Stromal cell of bone marrow (primary cell): ENCODE data around the gene SF3A1.

Experiments used
- DNase-seq: peaks from one replicate; pipeline ENCODE4 v3.0.0-alpha.2; 2012; ENCODE audit warnings: low read depth

Gene SF3A1

DNA sequence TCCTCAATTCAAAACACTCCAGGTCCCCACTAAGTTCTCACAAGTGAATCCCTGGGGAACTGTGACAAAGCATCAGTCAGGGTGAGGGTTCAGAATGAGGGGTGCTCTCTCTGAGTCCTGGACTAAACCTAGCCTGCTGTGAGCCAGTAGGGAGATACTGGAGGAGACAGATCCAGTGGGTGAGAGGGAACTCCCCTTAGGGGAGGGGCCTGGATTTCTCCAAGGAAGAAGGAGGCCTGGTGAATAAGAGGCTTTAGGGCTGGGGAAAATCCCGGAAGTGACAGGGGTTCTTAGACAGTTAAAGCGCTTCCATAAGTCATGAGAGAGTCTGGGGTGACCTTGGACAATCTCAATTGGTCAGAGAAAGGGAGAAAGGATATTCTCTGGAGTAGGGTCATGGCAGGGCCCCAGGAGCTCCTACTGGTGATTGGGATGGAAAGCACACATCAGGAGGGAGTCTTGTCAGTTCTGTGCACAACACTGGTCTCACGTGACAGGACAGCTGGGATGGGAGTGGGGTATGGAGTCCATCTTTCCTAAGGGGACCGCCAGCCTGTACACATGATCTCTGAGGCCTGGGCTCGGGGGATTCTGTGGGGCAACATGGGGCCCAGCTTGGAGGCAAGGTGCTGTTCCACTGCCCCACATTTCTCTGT is 31.5 kb downstream of the SF3A1 start:
- peak; percentile 81 for DNase-seq

DNA sequence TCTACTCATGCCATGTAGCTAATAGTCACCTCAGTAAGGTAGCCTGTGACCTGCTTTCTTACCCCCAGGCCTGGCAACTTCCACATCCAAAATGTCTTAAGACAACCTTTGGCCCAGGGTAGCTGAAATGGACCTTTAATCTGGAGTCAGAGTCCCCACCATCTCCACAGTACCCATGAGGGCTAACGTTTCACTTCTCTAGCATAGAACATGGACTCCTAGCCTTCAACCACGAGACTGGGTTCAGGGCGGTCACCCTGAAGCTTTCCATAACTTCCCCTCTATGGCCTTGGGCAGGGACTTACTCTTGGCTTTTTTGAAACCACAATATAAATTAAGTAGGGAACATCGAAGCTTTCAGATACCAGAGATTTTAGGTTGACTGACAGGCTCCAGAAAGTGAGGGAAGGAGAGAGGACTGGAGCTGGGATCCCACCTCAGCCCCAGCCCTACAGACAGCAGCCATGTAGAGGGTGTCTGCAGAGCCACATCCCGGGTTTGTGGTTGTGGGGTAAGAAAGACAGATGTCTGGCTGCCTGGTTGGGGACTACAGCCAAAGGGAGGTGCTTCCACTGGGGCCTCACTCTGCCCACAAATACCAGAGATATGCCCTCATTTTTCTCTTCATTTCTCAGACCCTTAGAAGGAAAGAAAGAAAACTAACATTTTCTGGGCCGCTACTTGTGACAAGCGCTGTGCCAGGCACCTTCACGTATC is 32.5 kb downstream of the SF3A1 start:
- no peak for DNase-seq

DNA sequence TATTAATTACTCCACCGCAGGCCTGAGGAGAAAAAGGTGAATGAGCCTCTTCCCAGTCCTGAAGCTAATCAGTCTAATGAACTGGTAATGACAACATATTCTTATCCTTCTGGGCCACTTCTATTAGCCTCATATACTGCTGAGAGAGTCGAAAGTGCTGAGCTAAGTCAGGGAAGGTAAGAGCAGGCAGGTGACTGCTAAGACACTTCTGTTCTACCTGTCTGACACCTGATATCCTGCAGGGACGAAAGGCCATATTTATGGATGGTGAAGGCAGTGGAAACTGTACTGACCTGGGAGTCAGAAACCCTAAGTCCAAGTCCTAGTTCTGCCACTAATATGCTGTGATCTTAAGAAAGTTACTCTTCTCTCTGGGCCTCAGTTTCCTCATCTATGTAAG is 33.4 kb downstream of the SF3A1 start:
- no peak for DNase-seq

DNA sequence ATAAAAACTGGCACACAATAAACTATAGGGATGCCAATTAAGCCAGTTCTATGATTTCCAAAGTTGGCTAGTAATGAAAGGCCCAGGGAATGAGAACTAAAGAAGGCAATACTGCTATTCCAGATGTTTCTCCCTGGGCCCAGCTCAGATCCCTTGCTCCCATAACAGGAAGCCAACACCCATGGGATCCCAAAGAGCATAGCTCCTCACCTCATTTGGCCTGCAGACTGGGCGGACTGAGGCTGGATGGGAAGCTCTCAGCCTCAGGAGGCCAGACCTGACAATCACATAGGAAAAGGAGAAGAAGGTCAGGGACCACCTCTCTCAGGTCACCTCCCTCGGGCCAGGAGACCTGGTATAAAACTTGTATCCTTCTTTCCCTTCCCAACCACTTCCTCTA is 35.2 kb downstream of the SF3A1 start:
- no peak for DNase-seq

DNA sequence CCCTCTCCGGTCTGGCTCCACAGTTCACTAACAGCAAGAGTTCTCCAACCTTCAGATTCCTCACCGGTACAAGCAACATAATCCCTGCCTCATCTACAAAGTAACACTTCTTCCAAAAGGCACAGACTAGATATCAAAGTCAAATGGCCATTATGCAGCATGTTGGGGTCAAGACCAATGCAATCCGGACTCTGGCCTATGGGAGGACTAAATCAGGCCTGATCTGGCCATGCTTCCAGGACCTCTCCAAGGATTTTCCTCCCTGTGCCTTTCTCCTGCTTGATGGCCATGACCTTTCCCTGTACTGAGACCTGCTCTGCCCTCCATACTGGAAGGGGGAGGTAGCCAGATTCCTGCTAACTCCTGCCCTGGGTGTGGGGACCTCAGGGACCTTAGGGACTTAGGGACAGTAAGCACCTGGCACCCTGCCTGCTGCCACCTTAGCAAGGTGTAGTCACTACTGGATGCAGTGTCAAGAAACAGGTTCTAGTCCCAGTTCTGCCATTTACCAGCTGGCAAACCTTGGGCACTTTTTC is 36.6 kb downstream of the SF3A1 start:
- DNase-seq: no peak

DNA sequence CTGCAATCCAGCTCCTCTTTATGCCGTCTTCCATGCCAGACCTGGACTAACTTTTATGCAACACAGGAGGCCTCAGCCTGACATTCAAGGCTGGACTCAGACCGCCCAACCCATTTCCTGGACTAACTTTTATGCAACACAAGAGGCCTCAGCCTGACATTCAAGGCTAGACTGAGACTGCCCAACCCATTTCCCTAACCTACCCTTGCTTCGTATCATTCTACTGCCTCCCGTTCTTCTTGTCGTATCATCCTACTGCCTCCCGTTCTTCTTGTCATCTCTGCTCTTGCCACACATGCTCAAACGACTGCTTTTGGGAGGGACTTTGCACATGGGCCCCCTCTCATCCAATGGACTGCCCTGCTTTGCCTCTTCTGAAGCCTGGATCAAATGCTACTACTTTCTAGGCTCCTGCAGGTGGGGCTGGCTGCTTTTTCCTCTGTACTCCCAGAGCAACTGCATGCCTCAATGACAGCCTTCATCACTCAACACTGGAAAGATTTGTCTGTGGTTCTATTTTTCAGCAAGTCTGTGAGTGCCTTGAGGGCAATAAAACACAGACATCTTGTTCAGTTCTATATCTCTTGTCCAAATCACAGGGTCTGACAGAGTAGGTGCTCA is 37.8 kb downstream of the SF3A1 start:
- no peak for DNase-seq

DNA sequence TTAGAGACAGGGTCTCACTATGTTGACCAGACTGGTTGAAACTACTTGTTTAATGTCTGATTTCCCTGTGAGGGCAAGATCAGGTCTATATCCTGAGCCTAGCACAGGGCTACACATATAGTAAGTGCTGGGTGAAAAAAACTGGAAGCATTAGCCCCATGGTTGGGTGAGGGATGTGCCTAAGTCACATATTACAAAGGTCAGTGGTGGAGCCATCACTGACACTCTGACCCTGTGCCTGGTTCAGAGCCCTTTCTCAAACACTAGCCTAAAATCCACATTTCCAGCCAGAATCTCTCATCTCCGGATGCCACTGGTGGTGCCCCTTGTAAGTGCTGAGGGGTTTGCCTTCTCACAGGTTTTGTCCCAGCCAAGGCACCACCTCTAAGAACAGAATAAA is 38.9 kb downstream of the SF3A1 start:
- no peak for DNase-seq

DNA sequence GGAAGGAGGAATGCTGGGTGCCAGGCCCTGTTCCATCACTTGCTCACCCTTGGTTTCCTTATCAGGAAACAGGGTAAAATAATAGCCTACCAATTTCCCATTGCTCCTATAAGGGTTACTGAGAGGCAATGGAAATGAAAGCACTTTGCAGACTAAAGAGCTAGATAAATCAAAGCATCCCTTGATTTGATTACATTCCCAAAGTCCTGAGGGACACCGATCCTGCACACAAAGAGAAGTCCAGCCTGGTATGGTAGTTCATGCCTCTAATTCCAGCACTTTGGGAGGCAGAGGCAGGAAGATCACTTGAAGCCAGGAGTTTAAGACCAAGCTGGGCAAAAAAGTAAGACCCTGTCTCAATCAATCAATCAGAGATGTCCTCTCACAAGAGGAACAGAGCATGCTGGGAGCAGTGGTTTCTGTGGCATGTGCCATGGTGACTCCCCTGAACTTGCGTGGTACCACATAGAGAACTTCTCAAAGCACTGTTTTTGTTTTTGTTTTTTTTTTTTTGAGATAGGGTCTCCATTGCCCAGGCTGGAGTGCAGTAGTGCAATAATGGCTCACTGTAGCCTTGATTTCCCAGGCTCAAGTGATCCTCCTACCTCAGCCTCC is 40.6 kb downstream of the SF3A1 start:
- DNase-seq: no peak

DNA sequence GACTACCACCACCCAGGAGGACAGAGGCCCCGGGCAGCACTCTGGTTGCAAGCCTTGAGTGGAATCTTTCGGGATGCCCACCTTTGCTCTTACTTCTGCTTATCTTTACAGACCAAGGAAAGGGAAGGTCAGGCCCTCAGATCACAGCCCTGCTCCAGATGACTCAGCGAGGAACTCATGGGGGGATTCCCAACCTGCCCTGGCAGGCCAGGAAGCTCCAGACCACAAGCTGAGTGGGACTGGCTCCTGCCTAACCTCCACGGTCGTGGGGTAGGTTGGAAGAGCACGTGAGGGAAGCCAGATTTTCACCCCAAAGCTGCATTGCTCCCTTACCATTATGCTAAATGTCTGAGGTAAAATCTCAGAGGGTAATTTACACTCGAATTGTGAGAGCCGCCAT is 41.8 kb downstream of the SF3A1 start:
- DNase-seq: no peak

DNA sequence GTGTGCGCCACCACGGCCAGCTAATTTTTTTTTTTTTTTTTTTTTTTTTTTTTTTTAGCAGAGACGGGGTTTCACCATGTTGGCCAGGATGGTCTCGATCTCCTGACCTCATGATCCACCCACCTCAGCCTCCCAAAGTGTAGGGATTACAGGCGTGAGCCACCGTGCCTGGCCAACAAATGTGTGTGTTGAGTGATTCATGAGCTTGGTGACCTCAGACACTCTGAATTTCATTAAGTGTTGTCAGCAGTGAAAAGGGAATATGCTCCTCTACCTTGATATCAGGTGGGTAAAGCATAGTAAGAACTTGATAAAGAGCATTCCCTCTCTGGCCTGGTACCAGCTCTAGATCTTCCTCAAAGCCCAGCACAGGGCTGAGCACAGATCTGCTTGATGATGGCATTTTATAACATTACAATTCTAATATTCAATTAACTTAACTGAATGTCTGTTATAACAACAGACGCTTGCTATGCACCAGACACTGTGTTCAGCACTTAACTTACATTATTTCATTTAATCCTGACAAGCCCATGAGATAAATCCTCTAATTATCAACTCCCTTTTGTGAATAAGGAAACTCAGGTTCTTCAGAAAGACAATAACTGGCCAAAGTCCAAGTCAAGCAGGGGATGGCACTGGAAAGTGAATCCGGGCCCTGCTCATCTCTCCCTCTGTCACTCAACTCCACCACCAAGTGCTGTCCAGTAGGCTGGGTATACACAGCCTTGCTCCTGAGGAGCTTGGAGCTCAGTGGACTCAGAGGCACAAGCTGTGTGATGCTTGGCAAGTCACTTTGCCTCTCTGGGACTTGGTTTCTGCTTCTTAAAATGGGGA is 42.9 kb downstream of the SF3A1 start:
- no peak for DNase-seq

DNA sequence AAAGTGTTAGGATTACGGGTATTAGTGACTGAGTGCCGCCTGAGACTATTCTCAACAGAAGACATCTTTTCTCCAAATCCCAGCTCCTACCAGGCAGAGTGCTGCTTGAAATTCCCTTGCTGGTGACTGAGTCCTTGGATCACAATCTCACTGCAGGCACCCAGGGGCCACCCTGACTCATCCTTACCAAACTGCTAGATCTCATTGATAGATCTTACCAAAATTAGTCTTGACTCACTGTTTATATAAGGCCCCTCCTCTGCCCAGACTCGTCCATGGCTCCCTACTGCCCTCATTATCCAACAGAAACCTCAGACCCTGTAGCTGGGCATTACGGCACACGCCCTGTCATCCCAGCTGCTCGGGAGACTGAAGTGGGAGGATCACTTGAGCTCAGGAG is 44.6 kb downstream of the SF3A1 start:
- DNase-seq: peak; percentile 86

DNA sequence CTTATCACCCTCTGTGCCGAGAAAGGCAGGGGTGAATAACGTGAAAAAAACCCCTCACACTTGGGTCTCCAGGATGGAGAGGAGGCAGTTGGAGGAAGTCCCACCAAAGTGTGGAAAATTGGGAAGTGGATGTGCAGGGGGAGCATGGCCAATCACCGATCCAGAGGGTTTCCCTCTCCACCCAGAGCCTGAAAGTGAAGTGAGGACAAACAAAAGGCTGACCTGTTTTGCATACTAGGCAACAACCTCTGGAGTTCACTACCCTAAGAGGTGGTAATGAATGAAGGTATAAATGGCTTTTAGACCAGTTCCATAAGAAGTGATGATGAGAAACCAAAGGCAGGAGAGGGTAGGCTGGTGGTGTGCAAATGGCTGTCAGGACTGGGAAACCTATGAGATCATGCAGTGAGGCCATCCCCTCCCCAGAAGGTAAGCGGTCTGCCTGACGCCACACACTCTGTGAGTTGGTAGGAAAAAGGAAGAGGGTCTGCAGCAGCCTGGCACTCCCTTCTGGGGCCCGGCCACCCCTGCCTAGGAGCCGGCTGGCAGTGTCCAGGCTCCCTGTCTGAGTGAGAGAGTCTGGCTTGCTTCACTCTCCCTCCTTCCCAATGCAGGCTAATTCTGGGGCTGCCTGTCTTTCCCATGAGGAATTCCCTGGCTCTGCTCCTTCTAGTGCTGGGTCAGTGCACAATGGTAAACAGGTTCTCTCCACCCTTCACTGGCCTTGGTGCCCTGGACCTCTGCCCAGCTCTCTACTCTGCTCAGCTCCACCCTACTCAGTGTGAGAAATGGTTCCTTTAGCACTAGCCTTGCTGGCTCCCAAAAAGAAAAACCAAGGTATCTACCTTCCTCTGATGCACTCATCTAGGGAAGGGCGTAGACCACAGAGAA is 45.6 kb downstream of the SF3A1 start:
- DNase-seq: peak; percentile 76

DNA sequence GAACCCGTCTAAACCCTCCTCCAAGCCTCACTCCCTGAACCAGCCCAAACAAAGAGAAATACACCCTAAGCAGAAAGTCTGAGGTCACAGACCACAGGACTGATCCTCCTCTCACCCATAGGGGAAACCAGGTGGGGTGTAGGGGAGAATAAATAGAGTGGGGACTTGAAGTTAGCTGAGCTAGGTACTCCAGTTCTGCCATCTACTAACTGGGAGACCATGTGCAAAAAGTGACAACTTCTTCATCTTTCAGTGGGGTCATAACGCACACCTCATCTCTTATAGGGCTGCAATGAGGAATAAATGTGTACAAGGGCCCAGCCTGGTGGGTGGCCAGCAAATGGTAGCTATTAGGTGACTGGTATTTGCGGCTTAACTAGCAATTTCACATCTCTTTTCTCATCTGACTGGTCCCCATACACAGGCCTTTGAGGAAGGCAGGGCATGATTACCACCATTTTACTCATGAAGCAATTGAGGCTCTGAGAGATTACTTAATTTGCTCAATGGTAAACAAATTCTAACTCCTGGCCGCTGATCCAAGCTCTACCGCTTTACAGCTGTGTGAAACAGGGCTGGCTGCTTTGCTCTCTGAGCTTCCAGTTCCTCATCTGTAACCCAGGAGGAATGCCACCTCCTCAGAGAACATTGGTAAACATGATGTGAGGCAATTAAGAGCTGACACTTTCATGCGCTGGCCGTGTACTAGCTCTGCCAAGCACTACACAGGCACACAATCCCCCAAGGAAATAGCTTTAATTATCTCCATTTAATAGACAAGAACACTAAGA is 46.5 kb downstream of the SF3A1 start:
- DNase-seq: no peak

DNA sequence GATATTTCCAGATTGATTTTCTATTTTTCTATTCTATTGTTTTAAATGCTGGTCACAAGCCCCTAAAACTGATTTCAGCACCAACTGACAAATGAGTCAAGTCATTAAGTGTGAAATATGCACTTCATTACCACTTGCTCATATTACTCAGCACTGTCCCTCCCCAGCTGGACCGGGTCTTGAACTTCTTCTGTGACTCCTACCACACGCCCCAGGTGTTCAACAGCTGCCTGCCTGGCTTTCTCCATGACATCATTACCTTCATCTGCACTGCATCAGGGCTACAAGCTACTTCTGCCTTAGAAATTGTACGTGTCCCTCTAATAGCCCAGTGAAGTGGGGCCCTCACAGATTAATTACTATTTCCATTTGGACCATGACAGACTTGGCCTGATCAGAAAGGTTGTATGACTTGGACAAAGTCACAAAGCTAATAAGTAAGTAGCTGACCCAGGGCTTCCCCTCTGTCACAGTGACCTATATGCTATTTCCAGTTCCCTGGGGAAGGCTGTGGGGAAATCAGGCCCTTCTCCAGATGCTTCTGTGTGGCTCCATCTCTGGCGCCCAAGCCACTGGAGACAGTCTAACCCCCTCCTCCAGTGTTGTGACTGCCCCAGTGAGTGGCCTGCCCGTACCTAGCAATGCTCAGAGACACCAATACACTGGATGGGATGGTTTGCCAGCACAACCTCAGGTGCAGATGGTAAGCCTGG is 48.0 kb downstream of the SF3A1 start:
- no peak for DNase-seq

DNA sequence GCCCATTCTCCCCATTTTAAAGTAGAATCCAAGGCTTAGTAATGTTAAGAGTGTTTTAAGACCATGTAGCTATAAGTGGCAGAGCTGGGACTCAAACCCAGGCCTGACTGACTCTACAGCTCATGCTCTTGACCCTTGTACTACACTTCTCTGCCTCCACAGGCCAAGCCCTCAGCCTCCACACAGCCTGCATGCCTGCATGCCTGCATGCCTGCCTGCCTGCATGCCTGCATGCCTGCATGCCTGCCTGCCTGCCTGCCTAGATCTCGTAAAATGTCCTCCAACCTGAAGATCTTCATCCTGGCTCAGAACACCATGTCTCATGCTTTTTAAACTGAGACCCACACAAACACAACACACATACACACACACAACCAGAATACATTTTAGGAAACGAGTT is 48.6 kb downstream of the SF3A1 start:
- no peak for DNase-seq

DNA sequence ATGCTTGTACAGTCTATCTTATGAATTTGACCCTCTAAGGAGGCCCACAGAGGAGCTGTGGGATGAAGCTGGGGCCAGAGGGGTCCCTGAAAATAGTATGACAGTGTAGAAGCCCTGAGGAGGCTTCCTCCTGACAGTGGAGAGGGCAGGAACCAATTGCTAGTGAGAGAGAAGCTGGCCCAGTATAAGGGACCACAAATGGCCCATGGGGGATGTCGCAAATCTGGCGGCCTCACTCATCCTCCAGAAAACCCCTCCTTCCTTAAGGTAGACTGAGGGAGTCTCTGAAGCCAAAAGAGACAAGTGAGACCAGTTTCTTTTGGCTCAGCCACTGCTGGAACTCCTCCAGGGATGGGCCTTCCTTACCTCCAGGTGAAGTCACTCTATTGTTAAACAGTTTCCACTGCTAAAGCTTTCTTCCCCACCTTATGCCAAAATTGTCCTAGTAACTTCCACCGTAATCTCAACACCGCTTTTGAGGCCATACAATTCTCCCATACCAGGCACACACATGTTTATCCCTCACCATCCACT is 49.6 kb downstream of the SF3A1 start:
- DNase-seq: no peak

DNA sequence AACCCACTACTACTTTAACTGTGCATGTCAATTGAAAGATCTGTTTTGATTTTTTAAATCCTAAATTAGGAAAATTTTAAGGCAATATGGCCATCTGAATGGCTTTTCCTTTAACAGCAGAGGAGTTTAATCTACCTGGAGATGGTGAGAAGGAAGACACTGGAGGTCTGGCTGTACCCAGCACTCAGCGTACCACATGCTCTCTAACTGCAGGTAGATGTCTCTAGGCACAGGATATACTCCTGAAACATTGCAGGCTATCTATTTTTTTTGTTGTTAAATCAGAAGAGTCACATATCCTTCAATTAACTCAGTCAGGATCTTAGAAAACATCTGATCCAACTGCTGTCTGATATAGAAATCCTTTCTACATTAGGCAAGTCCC is 50.1 kb downstream of the SF3A1 start:
- no peak for DNase-seq

DNA sequence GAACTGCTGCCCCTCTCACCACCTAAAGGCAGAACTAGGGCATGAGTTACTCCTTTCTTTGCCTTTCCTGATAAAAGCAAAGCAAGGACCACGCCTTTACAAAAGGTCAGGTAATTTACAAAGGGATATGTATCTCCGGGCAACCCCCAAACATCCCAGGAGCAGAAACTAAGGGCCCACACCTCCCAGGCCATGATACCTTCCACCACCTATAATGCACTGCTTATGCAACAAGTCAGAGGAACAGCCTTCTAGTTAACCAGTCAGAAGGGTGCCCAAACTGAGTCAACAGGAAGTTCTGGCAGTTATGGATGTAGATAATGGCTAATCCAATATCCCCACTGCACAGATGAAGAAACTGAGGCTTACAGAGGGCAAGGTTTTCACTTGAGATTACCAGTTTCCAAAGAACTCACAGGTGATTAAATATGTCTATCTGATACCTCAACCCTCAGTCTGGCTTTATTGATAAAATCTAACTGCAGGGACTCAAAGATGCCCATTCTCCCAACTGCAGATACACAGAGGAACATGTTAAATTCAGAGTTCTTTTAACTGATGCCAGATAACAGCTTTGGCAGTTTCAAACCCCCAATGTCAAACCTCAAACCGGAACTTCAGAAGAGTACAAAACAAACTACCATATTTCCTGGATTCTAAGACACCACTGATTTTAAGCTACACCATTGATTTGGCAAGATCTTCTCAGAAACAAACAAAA is 50.6 kb downstream of the SF3A1 start:
- no peak for DNase-seq

DNA sequence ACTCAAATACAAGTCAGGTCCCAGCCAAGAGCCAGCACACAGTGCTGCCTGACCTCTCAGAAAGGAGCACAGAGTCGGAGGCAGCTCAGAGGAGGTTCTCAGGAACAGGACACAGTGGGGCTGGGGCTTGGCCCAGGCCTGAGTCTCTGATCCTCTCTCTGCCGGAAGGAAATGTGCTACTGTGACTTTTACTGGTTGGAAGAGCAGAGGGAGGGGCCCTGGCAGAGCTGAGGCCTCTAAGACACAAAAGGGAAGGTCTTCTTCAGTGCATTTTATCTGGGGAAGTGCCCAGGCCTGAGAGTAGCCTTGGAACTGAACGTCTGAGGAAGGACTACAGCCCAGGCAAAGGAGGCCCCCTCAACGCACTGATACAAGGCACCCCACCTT is 51.2 kb downstream of the SF3A1 start:
- DNase-seq: no peak
